K562 (cell line): ENCODE measurements around the gene ZNF480. TPM values are rescaled to one million over a fixed set of nuclear protein-coding genes. Genes with fewer than 3 reads are reported as not detected.
A peak's percentile ranks its signal among the peaks of the same experiment; 100 is the strongest.

Source experiments
- ATAC-seq: fragments of 200-7000 bp; cut with Tn5 transposase; 3 replicates; pipeline ENCODE4 v1.9.1; 2020; ENCODE audit warnings: moderate library complexity
- BruUV-seq: library from RNA; stranded (reverse); fragments of 400-500 nt; replicated peaks from 2 replicates; lab custom pipeline; 2021; lab: Mats Ljungman, UMichigan
- CTCF ChIA-PET: fragments of 300-600 bp; formaldehyde crosslinking; extraction: SDS; loops from one replicate; lab custom pipeline; 2021; ENCODE audit warnings: low intra/inter-chr PET ratio; lab: Yijun Ruan, JAX
- POLR2A ChIA-PET: fragments of 300-600, 350-650 bp; sonication (Branson Sonifier 250); formaldehyde crosslinking; extraction: SDS; loops from one replicate; lab custom pipeline; 2021; ENCODE audit warnings: antibody characterized with exemption, inconsistent platforms; lab: Yijun Ruan, JAX
- DNase-seq, 4 experiments: peaks; one replicate each; pipeline versions ENCODE4 v3.0.0 to v3.0.0-alpha.2; 2011 to 2018; ENCODE audit warnings: low spot score in 3 of 4, mixed read lengths in 3 of 4; ENCODE audit errors: extremely low read depth in 1 of 4
- FAIRE-seq: peaks from 2 replicates; lab custom pipeline; 2011; peaks lifted over from hg19 to GRCh38; lab: Jason Lieb, UNC
- H2AFZ ChIP-seq: 2 replicates; pipeline ENCODE4 v1.6.0; 2011; ENCODE audit warnings: low read depth, low read length, control low read depth, inconsistent platforms
- H3K27ac ChIP-seq: fragments of 200-600 bp; 3 replicates; pipeline ENCODE4 v1.8.0; 2011; ENCODE audit warnings: low read depth, mild to moderate bottlenecking, control low read depth, inconsistent platforms, low read length, moderate library complexity, mixed read lengths; ENCODE audit errors: extremely low read depth
- H3K27me3 ChIP-seq, 2 experiments: fragments of 300-600 bp in 1 of 2; 2 replicates in 1 of 2; 3 replicates in 1 of 2; pipeline versions ENCODE4 v1.6.0 to v1.8.0; 2011; ENCODE audit warnings: inconsistent platforms in 2 of 2, low read length in 2 of 2, mild to moderate bottlenecking in 1 of 2, mixed read lengths in 1 of 2, moderate library complexity in 1 of 2; ENCODE audit not compliant: control insufficient read depth in 2 of 2, insufficient read depth in 2 of 2
- H3K36me3 ChIP-seq: fragments of 300-600 bp; 3 replicates; pipeline ENCODE4 v1.8.0; 2011; ENCODE audit warnings: mild to moderate bottlenecking, low read length, inconsistent platforms; ENCODE audit not compliant: control insufficient read depth, insufficient read depth
- H3K4me1 ChIP-seq, 2 experiments: fragments of 200-600 bp in 1 of 2; replicated peaks in 1 of 2; 2 replicates in 1 of 2; 3 replicates in 1 of 2; pipeline versions ENCODE4 v1.5.1 to v1.8.0; 2011; ENCODE audit warnings: inconsistent platforms in 2 of 2, low read length in 2 of 2, mild to moderate bottlenecking in 1 of 2, mixed read lengths in 1 of 2, moderate library complexity in 1 of 2; ENCODE audit not compliant: control insufficient read depth in 2 of 2, insufficient read depth in 2 of 2
- H3K4me2 ChIP-seq: 2 replicates; pipeline ENCODE4 v1.6.1; 2011; ENCODE audit warnings: low read length, control low read depth, inconsistent platforms, mixed read lengths; ENCODE audit not compliant: insufficient read depth
- H3K4me3 ChIP-seq: fragments of 200-600 bp; sonication (generic), shearing (Covaris generic); 2 replicates; pipeline ENCODE4 v1.5.1; 2016; ENCODE audit warnings: control low read depth, inconsistent platforms
- H3K79me2 ChIP-seq: fragments of 200-600 bp; 3 replicates; pipeline ENCODE4 v1.8.0; 2011; ENCODE audit warnings: low read length, inconsistent platforms; ENCODE audit not compliant: control insufficient read depth, insufficient read depth
- H3K9ac ChIP-seq, 2 experiments: 2 replicates each; pipeline versions ENCODE4 v1.6.0 to v1.6.1; 2011; ENCODE audit warnings: low read depth in 2 of 2, low read length in 2 of 2, control low read depth in 1 of 2, inconsistent platforms in 1 of 2, mild to moderate bottlenecking in 1 of 2, mixed read lengths in 1 of 2; ENCODE audit not compliant: insufficient read depth in 1 of 2
- H3K9me1 ChIP-seq: one replicate; pipeline ENCODE4 v1.6.0; 2011; ENCODE audit warnings: inconsistent platforms, mild to moderate bottlenecking, low read length, moderate library complexity; ENCODE audit not compliant: control insufficient read depth, insufficient read depth
- H3K9me3 ChIP-seq: replicated peaks from 2 replicates; pipeline ENCODE4 v1.5.1; 2011; ENCODE audit warnings: low read depth, low read length, inconsistent platforms; ENCODE audit not compliant: control insufficient read depth, insufficient read depth
- H4K20me1 ChIP-seq: replicated peaks from 2 replicates; pipeline ENCODE4 v1.6.1; 2011; ENCODE audit warnings: low read length, inconsistent platforms, mixed read lengths; ENCODE audit not compliant: control insufficient read depth, insufficient read depth
- ARID2 ChIP-seq: fragments of 450-650 bp; IDR thresholded peaks from 2 replicates; pipeline ENCODE4 v1.6.1; 2017; ENCODE audit warnings: antibody characterized with exemption, mild to moderate bottlenecking
- CHCHD3 ChIP-seq: fragments of 250-450 bp; sonication (Bioruptor Pico); IDR thresholded peaks from 2 replicates; pipeline ENCODE4 v2.1.2; 2022; ENCODE audit warnings: mild to moderate bottlenecking
- IRF1 ChIP-seq: sonication (generic); formaldehyde crosslinking; IDR thresholded peaks from 2 replicates; pipeline ENCODE4 v1.8.0; 2022; ENCODE audit warnings: missing genetic modification reagents, mild to moderate bottlenecking, borderline replicate concordance
- PHB2 ChIP-seq: fragments of 450-650 bp; IDR thresholded peaks from 2 replicates; pipeline ENCODE4 v1.6.1; 2017; ENCODE audit warnings: low read depth
- RAD21 ChIP-seq, 2 experiments: fragments of 250-450 bp in 1 of 2; fragments of 450-650 bp in 1 of 2; sonication (Bioruptor Pico) in 1 of 2; formaldehyde crosslinking in 1 of 2; IDR thresholded peaks in 1 of 2; conservative IDR thresholded peaks in 1 of 2; 2 replicates each; pipeline versions ENCODE4 v1.4.0 to v1.8.0; 2020 to 2022; ENCODE audit warnings: mild to moderate bottlenecking in 2 of 2, moderate library complexity in 1 of 2
- RBM17 ChIP-seq: fragments of 200-400 bp; formaldehyde crosslinking; IDR thresholded peaks from 2 replicates; pipeline ENCODE4 v1.6.1; 2017; ENCODE audit warnings: low read depth, mild to moderate bottlenecking, low read length, borderline replicate concordance
- REST ChIP-seq, 2 experiments: fragments of 450-650 bp; formaldehyde crosslinking in 1 of 2; IDR thresholded peaks; 2 replicates each; pipeline versions ENCODE4 v1.4.0 to v1.6.1; 2014 to 2020; ENCODE audit warnings: mild to moderate bottlenecking in 2 of 2, borderline replicate concordance in 1 of 2, low read depth in 1 of 2
- TBL1XR1 ChIP-seq, 2 experiments: IDR thresholded peaks; 2 replicates each; pipeline ENCODE4 v1.6.1; 2012; ENCODE audit warnings: improper control_type of control experiment in 2 of 2, low read length in 2 of 2, mild to moderate bottlenecking in 1 of 2
- XRCC3 ChIP-seq: fragments of 450-650 bp; IDR thresholded peaks from 2 replicates; pipeline ENCODE4 v1.6.1; 2017; ENCODE audit warnings: mild to moderate bottlenecking, moderate library complexity
- ZBTB43 ChIP-seq: sonication (generic); formaldehyde crosslinking; IDR thresholded peaks from 2 replicates; pipeline ENCODE4 v1.8.0; 2023; ENCODE audit warnings: mild to moderate bottlenecking, missing genetic modification reagents
- ZFPM2 ChIP-seq: fragments of 250-450 bp; sonication (Bioruptor Pico); IDR thresholded peaks from 2 replicates; pipeline ENCODE4 v1.5.1; 2022; ENCODE audit warnings: mild to moderate bottlenecking
- ZKSCAN3 ChIP-seq: fragments of 250-450 bp; sonication (Bioruptor Pico); IDR thresholded peaks from 2 replicates; pipeline ENCODE4 v1.4.0; 2020
- WGBS: fragments of 100-300 bp; shearing (Covaris generic); methylation state at CpG from one replicate; pipeline ENCODE4 v1.1.6; 2016; ENCODE audit warnings: low coverage, mixed read lengths; ENCODE audit not compliant: insufficient coverage; ENCODE audit errors: missing lambda C conversion rate; 5-methylcytosine and 5-hydroxymethylcytosine counted together
- in situ Hi-C: fragments of 300-500 bp; cut with MboI; formaldehyde crosslinking; loops from 4 replicates; pipeline ENCODE4 v1.15.0; 2018; ENCODE audit warnings: inconsistent platforms, mixed read lengths
- intact Hi-C: fragments of 100-400 bp; cut with micrococcal nuclease; formaldehyde crosslinking; loops from 2 replicates; pipeline ENCODE4 v1.14.2; 2022
- polyA plus RNA-seq, 8 experiments: library from polyadenylated mRNA; depleted of rRNA in 4 of 8; stranded (reverse) in 5 of 8; unstranded in 3 of 8; fragments of >200 nt; fragmentation: Nextera tagmentation in 2 of 8; fragmentation: Illumina TruSeq in 1 of 8; extraction: Ambion mirVana in 2 of 8; extraction: Trizol in 1 of 8; gene quantifications; 2 replicates each; pipeline versions ENCODE4 v1.2.1 to v1.2.3, GENCODE V29; 2011 to 2014; ENCODE audit warnings: inconsistent platforms in 1 of 8, missing spikeins in 1 of 8
- total RNA-seq, 7 experiments: library from RNA; depleted of rRNA in 6 of 7; stranded (reverse); fragments of >200 nt in 6 of 7; fragmentation: Illumina TruSeq in 2 of 7; extraction: Trizol in 2 of 7; gene quantifications; 2 replicates each; pipeline versions ENCODE4 v1.2.1 to v1.2.3, GENCODE V29; 2011 to 2021; ENCODE audit warnings: low replicate concordance in 1 of 7

ZNF480 gene
- total and polyA plus RNA-seq, 9 of the 15 experiments (the other 6 are each of a cell fraction or from before 2014, with no cell fraction given), result 10.4 to 31.1 (median 22.3) TPM

GRCh38 chr19:52248241-52248640, 48.7 kb upstream of the ZNF480 start (continued):
- TF ChIP-seq ARID2 (0 out of 2 replicates have a peak, but pooled peaks have one; percentile 21), RAD21 (CRISPR knock-in tag; conservative IDR thresholded peaks at IDR 0.05 in 1 of 2, IDR thresholded peaks at IDR 0.05 in 1 of 2) (peak; percentile 25 to 71; a peak in 3 of 4 replicates), ZFPM2 (CRISPR knock-in tag) (no peak), CHCHD3 (CRISPR knock-in tag) (no peak), RBM17 (no peak), TBL1XR1 (IDR thresholded peaks at IDR 0.05; ENCODE audit: low read length in 2 of 2) (no peak)

GRCh38 chr19:52258426-52258825, 38.5 kb upstream of the ZNF480 start:
- Histone ChIP-seq H3K9me1 (no peaks in the 10 kb centered on the region), H3K4me1 (no peaks in the 10 kb centered on the region), H3K27ac (no peak overlapping the region), H3K4me2 (no peak overlapping the region), H3K9me3 (no peaks in the 10 kb centered on the region; the same call in 1 of the 2 replicates), H3K36me3 (no peaks in the 10 kb centered on the region), H3K4me3 (no peak overlapping the region), H3K27me3 (peaks cover 4 to 7% of the 10 kb centered on the region in 2 experiments; a peak in 1 of 5 replicates), H4K20me1 (no peaks in the 10 kb centered on the region), H3K79me2 (no peaks in the 10 kb centered on the region), H2AFZ (no peak overlapping the region), H3K9ac (no peak overlapping the region)
- FAIRE-seq, result no peak
- ATAC-seq, result no peak
- no peak for DNase-seq
- in situ Hi-C loops, result no loop called here
- WGBS, result 0% methylated on average over 5 of the region's 5 CpGs
- intact Hi-C loops, result no loop called here
- CTCF ChIA-PET, result no interaction called here
- POLR2A ChIA-PET, result no interaction called here
- no TSS peak for BruUV-seq
- TF ChIP-seq IRF1 (CRISPR knock-in tag), result no peak
- no peak for TF ChIP-seq ZBTB43 (CRISPR knock-in tag)
- no peak for TF ChIP-seq XRCC3
- no peak for TF ChIP-seq PHB2
- no peak for TF ChIP-seq ZKSCAN3 (CRISPR knock-in tag)
- TF ChIP-seq REST (IDR thresholded peaks at IDR 0.05; ENCODE audit: borderline replicate concordance), result no peak
- no peak for TF ChIP-seq REST (CRISPR knock-in tag; IDR thresholded peaks at IDR 0.05; ENCODE audit: low read depth)
